ENCODE data around the gene STAT1. TPM values are rescaled to one million over a fixed set of nuclear protein-coding genes. Genes with fewer than 3 reads are reported as not detected.

Gene STAT1
- total RNA-seq, 1 donor from 2014 or later: 264 TPM

GRCh38 chr2:191048073-191048472, 34.1 kb upstream of the STAT1 start:
- Mint-ChIP-seq H3K4me3 (ENCODE audit: low read depth) (no peak overlapping the region), H3K9me3 (ENCODE audit: low read depth) (peaks cover 16% of the 10 kb centered on the region), H3K27me3 (no peaks in the 10 kb centered on the region), H3K27ac (no peak overlapping the region), H3K4me1 (ENCODE audit: low read depth) (peaks cover 18% of the 10 kb centered on the region), H3K36me3 (ENCODE audit: insufficient read depth) (peaks cover 11% of the 10 kb centered on the region)
- no peak for DNase-seq (ENCODE audit: low spot score, unreplicated experiment)
- TF ChIP-seq, protein P1, sequence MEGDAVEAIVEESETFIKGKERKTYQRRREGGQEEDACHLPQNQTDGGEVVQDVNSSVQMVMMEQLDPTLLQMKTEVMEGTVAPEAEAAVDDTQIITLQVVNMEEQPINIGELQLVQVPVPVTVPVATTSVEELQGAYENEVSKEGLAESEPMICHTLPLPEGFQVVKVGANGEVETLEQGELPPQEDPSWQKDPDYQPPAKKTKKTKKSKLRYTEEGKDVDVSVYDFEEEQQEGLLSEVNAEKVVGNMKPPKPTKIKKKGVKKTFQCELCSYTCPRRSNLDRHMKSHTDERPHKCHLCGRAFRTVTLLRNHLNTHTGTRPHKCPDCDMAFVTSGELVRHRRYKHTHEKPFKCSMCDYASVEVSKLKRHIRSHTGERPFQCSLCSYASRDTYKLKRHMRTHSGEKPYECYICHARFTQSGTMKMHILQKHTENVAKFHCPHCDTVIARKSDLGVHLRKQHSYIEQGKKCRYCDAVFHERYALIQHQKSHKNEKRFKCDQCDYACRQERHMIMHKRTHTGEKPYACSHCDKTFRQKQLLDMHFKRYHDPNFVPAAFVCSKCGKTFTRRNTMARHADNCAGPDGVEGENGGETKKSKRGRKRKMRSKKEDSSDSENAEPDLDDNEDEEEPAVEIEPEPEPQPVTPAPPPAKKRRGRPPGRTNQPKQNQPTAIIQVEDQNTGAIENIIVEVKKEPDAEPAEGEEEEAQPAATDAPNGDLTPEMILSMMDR (IDR thresholded peaks at IDR 0.05; ENCODE audit: unreplicated experiment): no peak

- DNase-seq (ENCODE audit: low spot score, unreplicated experiment): no peak
- Mint-ChIP-seq H3K27me3 (no peaks in the 10 kb centered on the region), H3K27ac (no peak overlapping the region), H3K36me3 (ENCODE audit: insufficient read depth) (peaks cover 11% of the 10 kb centered on the region), H3K4me3 (ENCODE audit: low read depth) (no peak overlapping the region), H3K9me3 (ENCODE audit: low read depth) (peaks cover 16% of the 10 kb centered on the region), H3K4me1 (ENCODE audit: low read depth) (peaks cover 25% of the 10 kb centered on the region)
- TF ChIP-seq, protein P1 (IDR thresholded peaks at IDR 0.05; ENCODE audit: unreplicated experiment): no peak
These were observed 31.2 kb upstream of the STAT1 start for GRCh38 chr2:191045141-191045540.

GRCh38 chr2:191043438-191043837, 29.5 kb upstream of the STAT1 start:
- TF ChIP-seq, protein P1 (IDR thresholded peaks at IDR 0.05; ENCODE audit: unreplicated experiment): no peak
- Mint-ChIP-seq H3K27ac (no peak overlapping the region), H3K36me3 (ENCODE audit: insufficient read depth) (peaks cover 14% of the 10 kb centered on the region), H3K9me3 (ENCODE audit: low read depth) (peaks cover 16% of the 10 kb centered on the region), H3K4me3 (ENCODE audit: low read depth) (no peak overlapping the region), H3K4me1 (ENCODE audit: low read depth) (peaks cover 14% of the 10 kb centered on the region), H3K27me3 (no peaks in the 10 kb centered on the region)
- no peak for DNase-seq (ENCODE audit: low spot score, unreplicated experiment)

- TF ChIP-seq, protein P1 (IDR thresholded peaks at IDR 0.05; ENCODE audit: unreplicated experiment): no peak
- peaks cover 23% of the 10 kb centered on the region for H3K36me3 Mint-ChIP-seq (ENCODE audit: insufficient read depth)
- peak overlapping the region; percentile 84 for H3K27ac Mint-ChIP-seq
- H3K4me3 Mint-ChIP-seq (ENCODE audit: low read depth): no peak overlapping the region
- peaks cover 16% of the 10 kb centered on the region for H3K9me3 Mint-ChIP-seq (ENCODE audit: low read depth)
- DNase-seq (ENCODE audit: low spot score, unreplicated experiment): no peak
- no peaks in the 10 kb centered on the region for H3K27me3 Mint-ChIP-seq
- peaks cover 8% of the 10 kb centered on the region for H3K4me1 Mint-ChIP-seq (ENCODE audit: low read depth)
These were observed 27.6 kb upstream of the STAT1 start for GRCh38 chr2:191041418-191042161.

- no peak for DNase-seq (ENCODE audit: low spot score, unreplicated experiment)
- Mint-ChIP-seq H3K4me1 (ENCODE audit: low read depth) (peaks cover 8% of the 10 kb centered on the region), H3K4me3 (ENCODE audit: low read depth) (no peak overlapping the region), H3K36me3 (ENCODE audit: insufficient read depth) (peaks cover 28% of the 10 kb centered on the region), H3K9me3 (ENCODE audit: low read depth) (peaks cover 10% of the 10 kb centered on the region), H3K27ac (no peak overlapping the region), H3K27me3 (no peaks in the 10 kb centered on the region)
- TF ChIP-seq, protein P1 (IDR thresholded peaks at IDR 0.05; ENCODE audit: unreplicated experiment): no peak
These were observed 25.6 kb upstream of the STAT1 start for GRCh38 chr2:191039616-191040015.
